HG03558 (cell line): Measurements from ENCODE around the gene IL17D.

Experiments used
- ATAC-seq: cut with Tn5 transposase; IDR thresholded peaks from one replicate; pipeline ENCODE4 v1.9.1; 2021; ENCODE audit warnings: moderate number of reproducible peaks; ENCODE audit not compliant: unreplicated experiment; ENCODE audit errors: extremely low read depth

The IL17D gene

GRCh38 chr13:20686863-20687579 is 16.5 kb upstream of the IL17D start:
- no peak for ATAC-seq

- ATAC-seq: no peak
These were observed 14.2 kb upstream of the IL17D start for GRCh38 chr13:20689291-20689690.

- ATAC-seq: no peak
These were observed 11.9 kb upstream of the IL17D start for GRCh38 chr13:20691616-20692015.

GRCh38 chr13:20696073-20696472 is 7.4 kb upstream of the IL17D start:
- ATAC-seq: no peak

- no peak for ATAC-seq
These were observed 3.8 kb upstream of the IL17D start for GRCh38 chr13:20699715-20700114.

- no peak for ATAC-seq
These were observed 3.2 kb upstream of the IL17D start for GRCh38 chr13:20700288-20700687.

GRCh38 chr13:20701461-20701860 is 2.0 kb upstream of the IL17D start:
- ATAC-seq: no peak

GRCh38 chr13:20702530-20702914 is 977 bp upstream of the IL17D start:
- no peak for ATAC-seq

GRCh38 chr13:20703780-20704458 is 420 bp downstream of the IL17D start:
- peak; percentile 77 for ATAC-seq

GRCh38 chr13:20704459-20705069 is 1.1 kb downstream of the IL17D start:
- ATAC-seq: no peak

- ATAC-seq: no peak
These were observed 3.2 kb downstream of the IL17D start for GRCh38 chr13:20706661-20707060.

GRCh38 chr13:20708216-20708615 is 4.7 kb downstream of the IL17D start:
- ATAC-seq: no peak

GRCh38 chr13:20709369-20709768 is 5.9 kb downstream of the IL17D start:
- no peak for ATAC-seq

GRCh38 chr13:20709782-20710181 is 6.3 kb downstream of the IL17D start:
- ATAC-seq: no peak

- ATAC-seq: no peak
These were observed 8.0 kb downstream of the IL17D start for GRCh38 chr13:20711301-20712044.

GRCh38 chr13:20713014-20713376 is 9.5 kb downstream of the IL17D start:
- no peak for ATAC-seq

GRCh38 chr13:20713751-20714150 is 10.3 kb downstream of the IL17D start:
- ATAC-seq: no peak

GRCh38 chr13:20714161-20714560 is 10.7 kb downstream of the IL17D start:
- ATAC-seq: no peak

- ATAC-seq: no peak
These were observed 11.2 kb downstream of the IL17D start for GRCh38 chr13:20714563-20715329.

- ATAC-seq: no peak
These were observed 11.8 kb downstream of the IL17D start for GRCh38 chr13:20715330-20715712.
